ENCODE data around the gene MMP7.

DNA sequence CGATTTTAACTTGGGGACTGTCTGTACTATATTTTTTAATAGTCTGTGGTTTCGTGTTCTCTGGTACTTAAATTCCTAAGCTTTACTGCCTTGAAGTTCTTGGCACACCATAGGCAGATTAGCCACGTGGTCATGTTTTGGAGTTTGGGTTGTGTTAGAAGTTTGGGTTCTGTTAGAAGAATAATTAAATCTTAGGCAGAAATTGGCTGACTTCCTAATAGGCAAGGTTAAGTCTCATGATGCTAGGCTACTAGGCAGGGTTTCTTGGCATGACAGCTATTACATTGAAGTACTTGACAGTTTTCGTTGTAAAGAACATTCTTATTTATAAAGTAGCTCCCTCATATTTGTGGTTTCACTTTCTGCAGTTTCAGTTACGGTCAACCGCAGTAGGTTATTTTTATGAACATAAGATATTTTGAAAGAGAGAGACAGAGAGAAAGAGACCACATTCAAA lies 30.0 kb upstream of the MMP7 start:
- TF ChIP-seq EZH2 (IDR thresholded peaks at IDR 0.05) (no peak), POLR2AphosphoS5 (IDR thresholded peaks at IDR 0.05; ENCODE audit: borderline replicate concordance, low read depth, low read length) (no peak), FOXP2 (optimal IDR thresholded peaks at IDR 0.05; ENCODE audit: control extremely low read depth, extremely low read length, insufficient read depth) (no peak)
